ENCODE data around the gene UTP11.
A peak's percentile ranks its signal among the peaks of the same experiment; 100 is the strongest.

The UTP11 gene

DNA sequence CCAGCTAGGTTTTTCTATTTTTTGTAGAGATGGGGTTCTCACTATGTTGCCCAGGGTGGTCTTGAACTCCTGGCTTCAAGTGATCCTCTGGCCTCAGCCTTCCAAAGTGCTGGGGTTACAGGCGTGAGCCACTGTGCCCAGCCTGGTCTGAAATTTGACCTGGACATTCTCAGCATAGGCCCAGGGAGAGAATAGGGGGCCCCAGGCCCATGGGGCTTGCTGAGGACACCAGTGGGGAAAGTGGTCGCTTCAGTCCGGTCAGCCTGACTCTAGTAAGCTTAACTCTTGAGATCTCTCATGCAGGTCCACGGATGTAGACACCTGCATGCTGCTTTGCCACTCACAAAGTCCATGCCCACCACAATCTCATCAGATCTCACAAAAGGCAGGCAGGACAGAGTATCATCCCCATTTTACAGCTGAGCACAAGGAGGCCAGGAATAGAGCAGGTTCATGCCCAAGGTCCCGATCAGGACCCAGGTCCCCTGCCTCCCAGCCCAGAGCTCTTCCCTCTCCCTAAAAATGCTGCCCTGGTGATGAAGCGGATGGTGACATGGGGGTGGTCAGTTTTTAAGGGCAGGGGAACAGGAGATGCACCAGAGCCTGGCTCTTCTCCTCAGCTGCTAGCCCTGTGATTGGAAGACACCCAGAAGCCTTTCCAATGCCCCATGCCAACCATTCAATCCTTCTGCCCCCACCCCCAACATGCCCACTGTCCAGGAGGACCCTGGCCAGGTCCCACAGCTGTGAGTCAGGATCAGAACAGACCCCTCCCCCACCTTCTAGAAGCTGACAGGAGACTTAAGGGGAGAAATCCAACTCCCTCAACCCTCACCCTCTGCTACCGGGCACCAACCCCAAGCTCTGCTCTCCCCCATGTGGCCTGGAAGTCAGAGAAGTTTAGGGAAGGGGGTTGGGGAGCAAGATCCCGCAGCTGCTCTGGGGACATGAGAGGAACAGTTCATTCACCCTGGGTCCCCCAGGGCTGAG is 9.0 kb upstream of the UTP11 start:
- DNase-seq = peak in 10 of 56 donors; percentile 10 to 41 (median 32)

DNA sequence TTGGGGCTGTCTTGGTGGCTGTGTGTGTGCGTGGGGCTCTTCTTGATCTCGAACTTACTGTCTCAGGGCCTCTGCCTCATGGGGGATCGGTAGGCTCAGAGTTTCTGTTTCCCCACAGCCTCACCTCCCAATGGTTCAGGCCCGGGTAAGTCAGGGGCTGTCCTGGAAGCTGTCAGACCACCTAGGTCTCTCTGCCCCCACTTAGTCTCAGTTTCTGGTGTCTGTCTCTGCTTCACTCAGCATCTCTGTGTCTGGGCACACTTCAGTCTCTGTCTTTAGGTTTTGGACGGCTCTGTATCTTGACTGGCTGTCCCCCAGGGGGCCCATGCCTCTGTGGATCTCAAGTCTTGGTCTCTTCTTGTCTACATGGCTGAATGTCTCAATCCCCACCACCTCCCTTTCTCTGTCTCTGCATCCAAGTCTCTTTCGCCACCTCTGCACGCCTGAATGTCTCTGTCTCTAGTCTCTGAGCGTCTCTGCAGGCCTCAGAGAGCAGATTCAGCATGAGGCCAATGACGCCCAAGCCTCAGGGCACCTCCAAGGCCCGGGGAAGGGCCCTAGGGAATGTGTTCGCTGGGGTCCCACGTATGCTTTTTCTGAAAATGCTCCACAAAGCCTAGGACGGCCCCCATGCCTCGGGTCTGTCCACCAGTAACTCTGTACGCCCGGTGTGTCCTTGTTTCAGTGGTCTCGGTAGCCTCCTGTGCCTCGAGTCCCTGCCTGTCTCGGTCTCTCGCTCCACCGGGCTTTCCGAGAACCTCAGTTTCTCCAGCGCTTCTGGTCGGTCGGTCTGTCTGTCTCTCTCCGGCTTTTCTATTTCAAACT is 8.0 kb upstream of the UTP11 start:
- no peak for DNase-seq

DNA sequence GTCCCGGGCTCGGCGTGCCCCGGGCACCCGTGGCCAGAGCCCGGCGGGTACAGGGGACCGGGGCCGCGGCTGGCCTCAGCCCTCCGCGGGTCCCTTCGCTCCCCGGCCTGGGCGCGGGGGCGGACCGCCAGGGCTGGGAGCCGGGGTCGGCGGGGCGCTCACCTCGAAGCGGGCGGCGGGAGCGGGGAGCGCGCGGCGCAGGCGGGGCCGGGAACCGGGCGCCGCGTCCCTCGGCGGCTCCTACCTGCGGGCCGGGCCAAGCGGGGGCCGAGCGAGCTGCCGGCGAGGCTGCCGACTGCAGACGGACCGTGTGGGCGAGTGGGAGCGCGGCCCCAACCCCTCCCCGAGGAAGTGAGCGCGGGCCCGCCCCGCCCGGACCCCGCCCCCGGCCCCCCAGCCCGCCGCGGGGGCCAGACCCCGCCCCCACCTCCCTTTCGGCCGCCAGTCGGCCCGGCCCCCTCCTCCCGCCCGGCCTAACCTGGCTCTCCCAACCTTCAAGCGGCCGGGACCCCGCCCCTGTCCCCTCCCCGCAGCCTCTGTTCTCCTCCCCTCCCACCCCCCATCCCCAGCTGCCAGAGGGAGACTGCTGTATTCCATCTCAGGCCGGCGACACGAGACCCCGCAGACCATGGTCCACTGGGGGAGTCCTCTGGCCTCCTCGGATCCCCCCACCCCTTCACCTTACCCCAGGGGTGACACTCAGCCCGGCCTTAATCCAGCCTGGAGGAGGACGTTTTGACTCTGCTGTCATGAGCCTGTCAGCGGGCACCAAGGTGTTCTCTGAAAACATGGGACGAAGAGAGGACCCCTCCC is 7.1 kb upstream of the UTP11 start, which contains the start of gene FHL3:
Gene FHL3, minus strand, starts transcription at position 320 of the 813 bp plus-strand sequence. CDS start 6,102 bp downstream, outside the sequence.
- DNase-seq = peak in 5 of 56 donors; percentile 19 to 49 (median 40)

DNA sequence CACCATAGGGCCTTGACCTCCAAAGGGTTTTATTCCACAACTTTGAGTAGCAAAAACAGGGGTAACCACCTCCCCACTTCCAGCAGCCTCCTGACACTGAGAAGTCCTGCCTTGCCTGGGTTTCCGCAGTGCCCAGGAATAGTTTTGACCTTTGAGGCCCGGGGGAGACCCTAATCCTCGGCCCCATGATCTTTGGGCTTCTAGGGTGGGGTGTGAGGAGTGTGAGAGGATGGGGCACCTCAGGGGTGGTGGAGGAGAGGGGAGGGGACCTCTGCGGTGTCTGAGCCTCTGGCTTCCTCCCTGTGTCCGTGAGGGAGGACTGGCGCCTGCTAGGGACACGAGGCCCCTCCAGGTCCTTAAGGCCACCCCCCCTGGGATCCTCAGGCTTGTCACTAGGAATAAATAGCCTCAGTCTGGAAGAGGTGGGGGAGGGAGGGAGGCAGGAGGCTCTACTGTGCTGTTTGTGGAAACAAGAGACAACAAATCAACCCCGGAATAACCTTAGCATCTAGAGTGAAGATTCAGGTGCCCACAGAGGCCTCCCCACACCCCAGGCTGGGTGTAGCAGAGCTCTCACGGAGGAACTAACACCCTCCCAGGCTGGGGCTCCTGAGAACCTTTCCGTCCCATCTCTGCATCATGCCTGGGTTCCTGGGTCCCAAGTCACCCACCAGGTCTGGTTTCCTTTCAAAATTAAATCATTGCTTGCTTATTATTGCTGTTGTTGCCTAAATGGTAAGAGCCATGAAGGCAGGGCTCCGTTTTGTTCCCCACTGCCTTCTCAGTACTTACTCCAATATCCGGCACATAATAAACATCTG is 6.3 kb upstream of the UTP11 start:
- DNase-seq = no peak

GRCh38 chr1:38009088-38009840 is 3.3 kb upstream of the UTP11 start:
- DNase-seq = no peak

DNA sequence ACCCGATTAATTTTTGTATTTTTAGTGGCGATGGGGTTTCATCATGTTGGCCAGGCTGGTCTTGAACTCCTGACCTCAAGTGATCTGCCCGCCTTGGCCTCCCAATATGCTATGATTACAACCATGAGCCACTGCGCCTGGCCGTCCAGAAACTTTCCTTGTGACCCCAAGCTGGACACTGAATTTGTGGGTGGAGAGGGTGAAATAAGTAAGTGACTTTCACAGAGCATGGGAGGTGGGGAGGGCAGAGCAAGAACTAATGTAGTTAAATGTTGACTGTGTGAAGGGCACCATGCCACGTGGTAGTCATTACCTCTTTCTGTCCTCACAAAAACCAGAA is 2.7 kb upstream of the UTP11 start:
- DNase-seq = no peak

GRCh38 chr1:38013227-38013622 is 691 bp downstream of the UTP11 start:
- DNase-seq = no peak

GRCh38 chr1:38014171-38014570 is 1.6 kb downstream of the UTP11 start:
- DNase-seq = no peak

GRCh38 chr1:38014724-38015424 is 2.3 kb downstream of the UTP11 start:
- no peak for DNase-seq

DNA sequence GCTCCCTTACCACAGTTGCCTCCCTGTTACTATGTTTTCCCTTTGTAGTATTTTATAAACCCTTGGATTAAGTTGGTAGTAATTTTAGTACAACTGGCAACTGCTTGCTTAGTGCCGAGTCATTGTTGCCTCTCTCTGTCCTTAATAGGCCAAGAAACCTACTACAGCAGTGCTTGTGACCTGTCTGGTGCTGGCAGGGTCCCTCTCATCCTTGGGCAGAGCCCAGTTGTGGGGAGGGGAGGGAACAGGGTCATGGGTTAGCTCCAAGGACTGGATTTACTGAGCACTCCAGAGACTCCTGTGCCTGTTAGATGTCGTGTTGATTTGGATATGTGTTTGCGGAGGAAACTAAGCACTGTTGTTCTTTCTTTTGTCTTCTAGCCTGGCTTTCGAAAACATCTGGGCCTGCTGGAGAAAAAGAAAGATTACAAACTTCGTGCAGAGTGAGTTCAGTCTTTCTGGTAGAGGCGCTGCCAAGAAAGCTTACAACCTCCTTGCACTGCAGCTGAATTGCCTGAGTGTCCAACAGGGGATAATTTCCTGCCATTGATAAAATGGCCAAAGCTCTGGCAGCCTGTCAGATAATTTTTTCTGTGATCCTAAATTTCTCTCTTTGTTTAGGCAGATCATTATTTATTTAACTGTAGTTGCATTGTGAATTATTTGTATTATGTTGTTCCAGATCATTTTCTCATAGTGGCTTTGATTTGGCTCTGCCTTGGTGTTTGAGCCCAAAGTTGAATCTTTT is 3.6 kb downstream of the UTP11 start:
- DNase-seq = peak in 1 of 56 donors; percentile 20

DNA sequence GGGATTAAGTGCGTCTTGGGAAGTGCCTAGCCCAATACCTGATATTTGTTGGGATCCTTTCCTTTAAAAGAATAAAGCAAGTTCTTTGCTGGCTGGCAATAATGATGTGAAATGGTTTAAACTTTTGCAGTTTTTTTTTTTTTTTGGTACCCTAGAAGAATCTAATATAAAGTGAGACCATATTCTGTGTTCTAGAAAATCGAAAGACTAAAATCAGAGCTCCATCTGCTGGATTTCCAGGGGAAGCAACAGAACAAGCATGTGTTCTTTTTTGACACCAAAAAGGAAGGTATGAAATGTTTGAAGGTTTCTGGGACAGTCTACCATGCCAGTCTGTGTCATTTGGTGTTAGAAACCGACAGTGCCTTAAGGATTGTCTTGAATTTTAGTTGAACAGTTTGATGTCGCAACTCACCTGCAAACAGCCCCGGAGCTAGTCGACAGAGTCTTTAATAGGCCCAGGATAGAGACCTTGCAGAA is 6.4 kb downstream of the UTP11 start:
- DNase-seq = no peak

DNA sequence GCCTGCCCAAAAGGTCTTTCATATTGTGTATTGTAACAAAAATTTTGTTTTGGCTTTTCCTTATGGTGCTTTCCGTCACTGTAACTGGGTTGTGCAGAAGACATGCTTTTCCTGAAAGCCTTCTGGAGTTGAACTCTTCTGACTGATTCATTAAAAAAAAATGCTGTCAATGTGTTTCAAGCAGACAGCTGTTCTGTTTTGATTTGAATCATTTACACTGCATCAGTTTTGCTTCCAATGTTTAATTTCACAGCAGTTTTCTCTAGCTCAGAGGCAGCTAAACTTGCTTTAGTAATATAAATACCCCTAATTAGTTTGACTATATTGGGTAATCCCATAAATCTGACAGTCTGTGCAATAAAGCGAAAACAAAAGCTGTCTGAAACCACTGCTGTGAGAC is 7.9 kb downstream of the UTP11 start:
- no peak for DNase-seq

GRCh38 chr1:38021969-38022368 is 9.4 kb downstream of the UTP11 start:
- no peak for DNase-seq

DNA sequence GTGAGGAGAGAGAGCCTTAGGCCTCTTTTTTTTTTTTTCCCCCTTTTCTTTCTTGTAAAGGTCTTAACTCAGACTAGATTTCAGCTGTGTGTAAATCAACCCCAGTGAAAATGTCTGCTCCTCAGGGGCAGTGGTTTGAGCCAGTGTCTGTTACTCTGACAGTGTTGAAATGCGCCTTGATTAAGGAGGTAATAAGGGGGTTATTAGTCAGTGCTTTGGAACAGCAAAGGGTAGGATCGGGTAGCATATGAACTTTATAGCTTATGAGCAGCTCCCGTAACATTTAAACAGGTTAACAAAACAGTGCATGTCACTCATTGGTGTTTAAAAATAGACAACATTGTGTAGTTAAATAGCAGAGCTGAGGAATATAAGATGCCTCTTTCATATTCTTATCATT is 10.3 kb downstream of the UTP11 start:
- DNase-seq = no peak

GRCh38 chr1:38025233-38025632 is 12.7 kb downstream of the UTP11 start:
- no peak for DNase-seq

- DNase-seq = no peak
These were observed 13.1 kb downstream of the UTP11 start for GRCh38 chr1:38025664-38026063.

GRCh38 chr1:38026592-38027200 is 14.2 kb downstream of the UTP11 start:
- DNase-seq = peak in 23 of 56 donors; percentile 11 to 71 (median 36)
